Nephron progenitor cell (in vitro differentiated cells): ENCODE data around the gene PGAM5.
A peak's percentile ranks its signal among the peaks of the same experiment; 100 is the strongest.

Source experiments
- DNase-seq: peaks from one replicate; pipeline ENCODE4 v3.0.0; 2021
- H3K27ac Mint-ChIP-seq: 2 replicates; pipeline ENCODE4 v1.8.0; 2021; ENCODE audit warnings: mild to moderate bottlenecking, moderate library complexity, mixed read lengths
- H3K27me3 Mint-ChIP-seq: 2 replicates; pipeline ENCODE4 v1.8.0; 2021; ENCODE audit warnings: mild to moderate bottlenecking, low read depth, mixed read lengths; ENCODE audit not compliant: poor library complexity
- H3K36me3 Mint-ChIP-seq: 2 replicates; pipeline ENCODE4 v1.8.0; 2021; ENCODE audit warnings: low read depth, mixed read lengths
- H3K4me1 Mint-ChIP-seq: 2 replicates; pipeline ENCODE4 v1.8.0; 2021; ENCODE audit warnings: mixed read lengths
- H3K4me3 Mint-ChIP-seq: 2 replicates; pipeline ENCODE4 v1.8.0; 2021; ENCODE audit warnings: mild to moderate bottlenecking, moderate library complexity, mixed read lengths
- H3K9me3 Mint-ChIP-seq: 2 replicates; pipeline ENCODE4 v1.8.0; 2021; ENCODE audit warnings: mild to moderate bottlenecking, moderate library complexity, mixed read lengths
- CTCF ChIP-seq: fragments of 200-600 bp; sonication (generic); IDR thresholded peaks from 2 replicates; pipeline ENCODE4 v1.5.0; 2021; ENCODE audit warnings: antibody characterized with exemption

The PGAM5 gene

GRCh38 chr12:132672678-132673077, 38.0 kb upstream of the PGAM5 start:
- Mint-ChIP-seq H3K9me3 (no peaks in the 10 kb centered on the region), H3K36me3 (peaks cover 74% of the 10 kb centered on the region), H3K27me3 (no peaks in the 10 kb centered on the region), H3K27ac (no peak overlapping the region), H3K4me3 (no peak overlapping the region), H3K4me1 (no peaks in the 10 kb centered on the region)
- TF ChIP-seq CTCF, result no peak
- no peak for DNase-seq

GRCh38 chr12:132673288-132674179, 37.1 kb upstream of the PGAM5 start:
- TF ChIP-seq CTCF, result no peak
- H3K27ac Mint-ChIP-seq, result peak overlapping the region; percentile 23
- H3K36me3 Mint-ChIP-seq, result peaks cover 71% of the 10 kb centered on the region
- no peaks in the 10 kb centered on the region for H3K27me3 Mint-ChIP-seq
- DNase-seq, result no peak
- no peaks in the 10 kb centered on the region for H3K4me1 Mint-ChIP-seq
- no peak overlapping the region for H3K4me3 Mint-ChIP-seq
- H3K9me3 Mint-ChIP-seq, result no peaks in the 10 kb centered on the region

- peaks cover 71% of the 10 kb centered on the region for H3K36me3 Mint-ChIP-seq
- H3K4me3 Mint-ChIP-seq, result no peak overlapping the region
- no peaks in the 10 kb centered on the region for H3K9me3 Mint-ChIP-seq
- no peaks in the 10 kb centered on the region for H3K27me3 Mint-ChIP-seq
- DNase-seq, result no peak
- H3K27ac Mint-ChIP-seq, result no peak overlapping the region
- no peaks in the 10 kb centered on the region for H3K4me1 Mint-ChIP-seq
- no peak for TF ChIP-seq CTCF
These were observed 36.1 kb upstream of the PGAM5 start for GRCh38 chr12:132674561-132674960.

DNA sequence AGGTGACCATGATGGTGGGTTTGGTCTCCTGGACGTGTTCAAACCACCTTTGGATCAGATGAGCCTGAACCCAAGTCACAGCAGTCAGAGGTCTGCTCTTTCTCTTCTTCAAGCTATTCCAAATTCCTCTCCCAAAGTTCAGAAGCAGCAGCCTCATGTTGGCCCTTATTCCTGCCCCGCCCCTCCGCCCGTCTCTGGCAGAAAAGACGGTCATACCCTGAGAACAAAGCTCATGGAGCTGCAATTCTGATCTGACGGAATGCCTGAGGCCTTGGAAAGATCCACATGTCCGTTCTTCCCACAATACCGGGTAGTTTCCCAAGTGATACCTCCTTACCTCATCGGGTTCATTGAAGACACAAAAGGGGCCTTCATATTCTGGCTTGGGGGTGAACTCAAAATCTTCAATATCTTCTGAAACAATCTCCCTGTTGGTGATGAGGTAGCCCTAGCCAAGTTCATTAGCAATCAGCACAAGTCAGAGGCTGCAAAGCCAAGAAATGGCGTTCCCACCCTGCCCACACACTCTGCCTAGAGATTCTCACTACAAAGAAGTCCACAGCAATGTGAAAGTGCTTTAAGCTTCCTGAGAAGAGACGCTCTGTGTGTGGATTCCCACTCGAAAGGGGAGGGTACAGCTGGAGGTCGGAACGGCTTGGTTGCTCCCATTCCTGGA, 34.7 kb upstream of the PGAM5 start:
- no peak for DNase-seq
- no peak for TF ChIP-seq CTCF
- Mint-ChIP-seq H3K4me1 (no peaks in the 10 kb centered on the region), H3K27me3 (no peaks in the 10 kb centered on the region), H3K27ac (no peak overlapping the region), H3K4me3 (no peak overlapping the region), H3K36me3 (peaks cover 76% of the 10 kb centered on the region), H3K9me3 (no peaks in the 10 kb centered on the region)

- DNase-seq, result no peak
- Mint-ChIP-seq H3K27me3 (no peaks in the 10 kb centered on the region), H3K4me1 (no peaks in the 10 kb centered on the region), H3K4me3 (no peak overlapping the region), H3K27ac (no peak overlapping the region), H3K36me3 (peaks cover 71% of the 10 kb centered on the region), H3K9me3 (no peaks in the 10 kb centered on the region)
- no peak for TF ChIP-seq CTCF
These were observed 33.1 kb upstream of the PGAM5 start for GRCh38 chr12:132677492-132677891.
